GM23338 (cell line): Measurements from ENCODE around the gene WIPF1.

Experiments
- CREB1 ChIP-seq: fragments of 250-450 bp; sonication (Bioruptor Pico); IDR thresholded peaks from 2 replicates; pipeline ENCODE4 v1.5.0; 2020; ENCODE audit warnings: low read depth, mild to moderate bottlenecking, moderate library complexity
- EZH2 ChIP-seq: fragments of 200-600 bp; sonication (generic); IDR thresholded peaks from one replicate; pipeline ENCODE4 v1.8.0; 2017; ENCODE audit warnings: antibody characterized with exemption, mild to moderate bottlenecking, low read depth; ENCODE audit not compliant: unreplicated experiment
- EZH2phosphoT487 ChIP-seq: fragments of 200-600 bp; sonication (generic); IDR thresholded peaks from one replicate; pipeline ENCODE4 v1.8.1; 2018; ENCODE audit warnings: antibody characterized with exemption; ENCODE audit not compliant: unreplicated experiment
- POLR2AphosphoS5 ChIP-seq: IDR thresholded peaks from 2 replicates; pipeline ENCODE4 v1.6.1; 2016; ENCODE audit warnings: antibody characterized with exemption, low read depth
- STAT1 ChIP-seq: IDR thresholded peaks from one replicate; pipeline ENCODE4 v1.6.1; 2016; ENCODE audit warnings: antibody characterized with exemption; ENCODE audit not compliant: unreplicated experiment
- ZNF331 ChIP-seq: fragments of 250-450 bp; sonication (Bioruptor Pico); IDR thresholded peaks from 2 replicates; pipeline ENCODE4 v1.5.0; 2020; ENCODE audit warnings: low read depth, mild to moderate bottlenecking, moderate library complexity
- TF ChIP-seq, protein P1 (sequence below), 2 experiments: fragments of 200-600 bp in 1 of 2; sonication (generic) in 1 of 2; conservative IDR thresholded peaks; 2 replicates each; pipeline versions ENCODE4 v1.5.1 to v1.6.1; 2016 to 2017; ENCODE audit warnings: antibody characterized with exemption in 2 of 2, low read depth in 2 of 2, mild to moderate bottlenecking in 2 of 2, moderate library complexity in 1 of 2
- TF ChIP-seq, protein P2 (sequence below): IDR thresholded peaks from one replicate; pipeline ENCODE4 v1.6.1; 2018; ENCODE audit warnings: antibody characterized with exemption; ENCODE audit not compliant: unreplicated experiment

DNA sequence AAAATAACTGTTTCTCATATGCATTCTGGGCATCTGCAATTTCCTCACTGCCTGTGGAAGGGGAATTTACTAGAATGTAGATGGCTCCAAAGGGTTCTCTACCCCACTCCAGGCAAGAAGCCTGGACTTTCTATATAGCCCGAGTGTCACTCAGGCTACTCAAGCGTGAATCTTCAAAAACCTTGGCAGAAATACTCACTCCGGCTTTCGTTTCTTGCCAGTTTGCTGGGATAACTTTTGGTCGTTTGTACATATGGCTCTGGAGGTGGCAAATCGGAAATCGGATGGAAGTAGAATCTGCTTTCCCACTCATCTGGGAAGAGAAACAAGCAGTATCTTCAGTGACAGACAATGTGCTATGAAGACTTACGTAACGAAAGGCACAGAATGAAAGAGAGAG is 30.7 kb downstream of the WIPF1 start:
- TF ChIP-seq, protein P1, sequence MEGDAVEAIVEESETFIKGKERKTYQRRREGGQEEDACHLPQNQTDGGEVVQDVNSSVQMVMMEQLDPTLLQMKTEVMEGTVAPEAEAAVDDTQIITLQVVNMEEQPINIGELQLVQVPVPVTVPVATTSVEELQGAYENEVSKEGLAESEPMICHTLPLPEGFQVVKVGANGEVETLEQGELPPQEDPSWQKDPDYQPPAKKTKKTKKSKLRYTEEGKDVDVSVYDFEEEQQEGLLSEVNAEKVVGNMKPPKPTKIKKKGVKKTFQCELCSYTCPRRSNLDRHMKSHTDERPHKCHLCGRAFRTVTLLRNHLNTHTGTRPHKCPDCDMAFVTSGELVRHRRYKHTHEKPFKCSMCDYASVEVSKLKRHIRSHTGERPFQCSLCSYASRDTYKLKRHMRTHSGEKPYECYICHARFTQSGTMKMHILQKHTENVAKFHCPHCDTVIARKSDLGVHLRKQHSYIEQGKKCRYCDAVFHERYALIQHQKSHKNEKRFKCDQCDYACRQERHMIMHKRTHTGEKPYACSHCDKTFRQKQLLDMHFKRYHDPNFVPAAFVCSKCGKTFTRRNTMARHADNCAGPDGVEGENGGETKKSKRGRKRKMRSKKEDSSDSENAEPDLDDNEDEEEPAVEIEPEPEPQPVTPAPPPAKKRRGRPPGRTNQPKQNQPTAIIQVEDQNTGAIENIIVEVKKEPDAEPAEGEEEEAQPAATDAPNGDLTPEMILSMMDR (conservative IDR thresholded peaks at IDR 0.05; ENCODE audit: low read depth in 2 of 2), result no peak
- TF ChIP-seq POLR2AphosphoS5, result no peak
- no peak for TF ChIP-seq EZH2phosphoT487
- TF ChIP-seq CREB1 (CRISPR knock-in tag), result no peak
- no peak for TF ChIP-seq STAT1
- no peak for TF ChIP-seq EZH2
- TF ChIP-seq, protein P2, sequence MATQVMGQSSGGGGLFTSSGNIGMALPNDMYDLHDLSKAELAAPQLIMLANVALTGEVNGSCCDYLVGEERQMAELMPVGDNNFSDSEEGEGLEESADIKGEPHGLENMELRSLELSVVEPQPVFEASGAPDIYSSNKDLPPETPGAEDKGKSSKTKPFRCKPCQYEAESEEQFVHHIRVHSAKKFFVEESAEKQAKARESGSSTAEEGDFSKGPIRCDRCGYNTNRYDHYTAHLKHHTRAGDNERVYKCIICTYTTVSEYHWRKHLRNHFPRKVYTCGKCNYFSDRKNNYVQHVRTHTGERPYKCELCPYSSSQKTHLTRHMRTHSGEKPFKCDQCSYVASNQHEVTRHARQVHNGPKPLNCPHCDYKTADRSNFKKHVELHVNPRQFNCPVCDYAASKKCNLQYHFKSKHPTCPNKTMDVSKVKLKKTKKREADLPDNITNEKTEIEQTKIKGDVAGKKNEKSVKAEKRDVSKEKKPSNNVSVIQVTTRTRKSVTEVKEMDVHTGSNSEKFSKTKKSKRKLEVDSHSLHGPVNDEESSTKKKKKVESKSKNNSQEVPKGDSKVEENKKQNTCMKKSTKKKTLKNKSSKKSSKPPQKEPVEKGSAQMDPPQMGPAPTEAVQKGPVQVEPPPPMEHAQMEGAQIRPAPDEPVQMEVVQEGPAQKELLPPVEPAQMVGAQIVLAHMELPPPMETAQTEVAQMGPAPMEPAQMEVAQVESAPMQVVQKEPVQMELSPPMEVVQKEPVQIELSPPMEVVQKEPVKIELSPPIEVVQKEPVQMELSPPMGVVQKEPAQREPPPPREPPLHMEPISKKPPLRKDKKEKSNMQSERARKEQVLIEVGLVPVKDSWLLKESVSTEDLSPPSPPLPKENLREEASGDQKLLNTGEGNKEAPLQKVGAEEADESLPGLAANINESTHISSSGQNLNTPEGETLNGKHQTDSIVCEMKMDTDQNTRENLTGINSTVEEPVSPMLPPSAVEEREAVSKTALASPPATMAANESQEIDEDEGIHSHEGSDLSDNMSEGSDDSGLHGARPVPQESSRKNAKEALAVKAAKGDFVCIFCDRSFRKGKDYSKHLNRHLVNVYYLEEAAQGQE, result no peak
- TF ChIP-seq ZNF331 (CRISPR knock-in tag), result no peak
